ENCODE measurements around the gene SLC2A1.

Gene SLC2A1

DNA sequence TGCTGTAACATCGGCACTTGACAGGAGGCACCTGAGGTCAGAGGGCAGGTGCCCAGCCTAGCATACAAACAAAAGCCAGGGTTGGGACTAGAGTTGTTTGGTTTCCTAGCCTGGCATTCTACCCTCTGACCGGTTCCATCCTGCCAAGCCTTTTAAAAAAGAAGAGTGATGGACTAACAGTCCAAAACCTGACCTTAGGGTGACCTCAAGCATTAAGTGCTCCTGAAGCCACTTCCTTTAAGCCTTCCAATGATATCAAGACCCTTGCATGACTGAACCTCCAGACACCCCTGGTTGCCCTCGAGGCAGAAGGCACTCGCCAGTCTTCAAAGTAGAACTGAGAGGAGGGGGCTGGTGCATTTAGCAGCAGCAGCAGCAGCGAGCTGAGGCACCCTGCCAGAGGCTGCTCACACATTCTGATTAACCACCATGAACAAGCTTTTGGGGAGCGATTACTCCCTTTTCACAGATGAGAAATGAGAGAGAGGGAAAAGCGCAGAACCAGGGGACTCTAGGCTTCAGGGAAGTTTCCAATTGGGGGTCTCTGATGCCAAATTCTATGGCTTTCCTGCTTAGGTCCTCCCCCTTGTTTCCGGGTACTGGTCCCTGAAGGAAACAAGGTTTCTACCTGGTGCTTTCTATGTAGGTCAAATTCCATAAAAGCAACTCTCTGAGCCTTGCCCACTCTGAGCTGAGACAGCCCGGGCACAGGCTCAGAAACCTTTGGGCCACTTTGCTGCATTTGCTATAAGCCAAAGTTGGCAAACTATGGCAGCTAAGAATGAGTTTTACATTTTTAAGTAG lies 9.2 kb downstream of the SLC2A1 start:
- H3K36me3 ChIP-seq (replicated peaks), result no peaks in the 10 kb centered on the region
- H3K27ac ChIP-seq, result peak overlapping the region; percentile 58
- H3K4me3 ChIP-seq (ENCODE audit: low read depth, low read length), result no peak overlapping the region
- TF ChIP-seq, protein P1, sequence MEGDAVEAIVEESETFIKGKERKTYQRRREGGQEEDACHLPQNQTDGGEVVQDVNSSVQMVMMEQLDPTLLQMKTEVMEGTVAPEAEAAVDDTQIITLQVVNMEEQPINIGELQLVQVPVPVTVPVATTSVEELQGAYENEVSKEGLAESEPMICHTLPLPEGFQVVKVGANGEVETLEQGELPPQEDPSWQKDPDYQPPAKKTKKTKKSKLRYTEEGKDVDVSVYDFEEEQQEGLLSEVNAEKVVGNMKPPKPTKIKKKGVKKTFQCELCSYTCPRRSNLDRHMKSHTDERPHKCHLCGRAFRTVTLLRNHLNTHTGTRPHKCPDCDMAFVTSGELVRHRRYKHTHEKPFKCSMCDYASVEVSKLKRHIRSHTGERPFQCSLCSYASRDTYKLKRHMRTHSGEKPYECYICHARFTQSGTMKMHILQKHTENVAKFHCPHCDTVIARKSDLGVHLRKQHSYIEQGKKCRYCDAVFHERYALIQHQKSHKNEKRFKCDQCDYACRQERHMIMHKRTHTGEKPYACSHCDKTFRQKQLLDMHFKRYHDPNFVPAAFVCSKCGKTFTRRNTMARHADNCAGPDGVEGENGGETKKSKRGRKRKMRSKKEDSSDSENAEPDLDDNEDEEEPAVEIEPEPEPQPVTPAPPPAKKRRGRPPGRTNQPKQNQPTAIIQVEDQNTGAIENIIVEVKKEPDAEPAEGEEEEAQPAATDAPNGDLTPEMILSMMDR (IDR thresholded peaks at IDR 0.05; ENCODE audit: low read depth, low read length, missing control alignments), result no peak
- no peak for DNase-seq
- in situ Hi-C loops (cut with HindIII; ENCODE audit: low pct_ligation_motif_present, low sequenced_read_pairs), result no loop called here
- H3K27me3 ChIP-seq (replicated peaks), result no peaks in the 10 kb centered on the region

DNA sequence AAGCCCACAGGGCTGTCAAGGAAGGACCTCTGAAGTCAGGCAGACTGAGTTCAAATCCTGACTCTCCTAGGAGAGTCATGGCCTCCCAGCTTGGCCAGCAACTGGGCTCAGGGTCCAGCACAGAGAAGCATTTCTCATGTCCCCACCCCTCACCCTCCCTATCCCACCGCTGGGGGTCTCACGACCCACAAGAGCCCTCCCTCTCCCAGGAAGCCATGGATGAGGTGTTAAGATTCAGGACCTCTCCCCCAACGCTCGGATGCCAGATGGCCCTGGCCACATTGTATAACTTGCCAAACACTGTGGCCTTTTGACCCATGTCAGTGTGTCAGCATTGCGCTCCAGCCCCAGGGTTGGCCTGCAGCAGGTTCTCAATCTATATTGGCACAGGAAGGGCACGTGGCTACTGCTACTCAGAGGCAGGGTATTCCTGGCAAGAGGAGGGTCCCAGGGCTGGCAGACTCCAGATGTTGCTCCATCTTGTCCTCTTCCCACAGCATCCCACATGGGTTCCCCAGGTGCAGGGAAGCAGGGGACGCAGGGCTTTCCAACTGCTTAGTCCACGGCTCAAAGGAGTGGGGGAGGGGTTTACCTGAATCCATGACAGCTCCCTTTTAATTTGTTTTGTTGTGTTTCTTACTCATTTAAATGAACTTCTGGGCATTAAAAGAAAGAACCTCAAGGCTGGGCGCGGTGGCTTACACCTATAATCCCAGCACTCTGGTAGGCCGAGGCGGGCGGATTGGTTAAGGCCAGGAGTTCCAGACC lies 10.5 kb downstream of the SLC2A1 start:
- no peak for DNase-seq
- TF ChIP-seq, protein P1 (IDR thresholded peaks at IDR 0.05; ENCODE audit: low read depth, low read length, missing control alignments), result no peak
- no peaks in the 10 kb centered on the region for H3K27me3 ChIP-seq (replicated peaks)
- H3K4me3 ChIP-seq (ENCODE audit: low read depth, low read length), result no peak overlapping the region
- no peaks in the 10 kb centered on the region for H3K36me3 ChIP-seq (replicated peaks)
- in situ Hi-C loops (cut with HindIII; ENCODE audit: low pct_ligation_motif_present, low sequenced_read_pairs), result no loop called here
- H3K27ac ChIP-seq, result no peak overlapping the region

DNA sequence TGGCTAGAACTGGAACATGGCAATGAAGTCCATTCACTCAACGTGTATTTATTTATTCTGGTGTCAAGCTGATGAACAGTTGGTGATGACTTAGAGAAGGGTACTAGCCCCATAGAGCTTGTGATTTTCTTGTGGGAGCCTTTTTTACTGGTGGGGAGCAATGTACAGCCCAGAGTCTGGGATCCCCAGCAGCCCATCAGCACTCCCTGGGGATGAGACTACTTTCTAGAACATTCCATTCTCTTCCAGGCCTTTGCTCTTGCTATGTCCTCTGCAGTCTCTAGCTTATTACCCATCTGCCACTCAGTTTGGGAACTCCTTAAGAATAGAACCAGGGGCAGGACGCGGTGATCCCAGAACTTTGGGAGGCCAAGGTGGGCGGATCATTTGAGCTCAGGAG lies 11.6 kb downstream of the SLC2A1 start:
- Histone ChIP-seq H3K36me3 (replicated peaks) (peaks cover 6% of the 10 kb centered on the region), H3K27me3 (replicated peaks) (no peaks in the 10 kb centered on the region), H3K4me3 (ENCODE audit: low read depth, low read length) (no peak overlapping the region), H3K27ac (no peak overlapping the region)
- in situ Hi-C loops (cut with HindIII; ENCODE audit: low pct_ligation_motif_present, low sequenced_read_pairs), result no loop called here
- DNase-seq, result no peak
- TF ChIP-seq, protein P1 (IDR thresholded peaks at IDR 0.05; ENCODE audit: low read depth, low read length, missing control alignments), result no peak

DNA sequence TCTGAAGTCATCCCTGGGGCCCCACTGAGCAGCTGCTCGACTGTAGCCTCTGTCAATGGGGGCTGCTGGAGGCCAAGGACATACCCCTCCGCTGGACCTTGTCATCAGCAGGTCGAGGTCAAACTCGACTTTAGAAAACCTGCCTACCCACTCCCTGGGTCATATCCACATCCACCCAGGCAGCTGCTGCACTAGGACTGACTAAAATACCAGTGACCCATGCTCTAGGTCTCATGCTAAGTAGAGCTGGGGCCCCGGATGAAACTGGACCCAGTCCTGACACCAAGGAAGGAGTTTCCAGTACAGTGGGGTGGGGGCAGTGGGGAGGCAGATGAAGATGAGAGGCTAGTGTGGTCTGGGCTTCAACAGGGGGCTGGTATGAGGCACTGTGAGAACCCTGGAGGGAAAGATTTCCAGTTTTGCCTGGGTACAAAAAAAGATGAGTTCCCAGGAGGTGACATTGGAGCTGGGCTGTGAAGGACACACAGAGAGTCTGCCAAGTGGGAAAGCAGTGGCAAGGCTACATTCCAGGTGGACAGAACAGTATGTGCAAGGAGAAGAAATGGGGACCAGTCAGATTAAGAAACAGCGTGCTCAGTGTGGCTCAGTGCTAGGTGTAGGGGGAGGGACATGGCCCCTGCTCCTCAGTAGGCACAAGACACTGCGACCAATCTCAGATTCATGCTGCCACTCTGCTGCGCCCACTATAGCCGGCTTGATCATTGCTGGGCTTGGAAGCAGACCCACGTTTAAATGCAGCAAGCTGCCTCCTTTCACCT lies 12.4 kb downstream of the SLC2A1 start:
- Histone ChIP-seq H3K4me3 (ENCODE audit: low read depth, low read length) (no peak overlapping the region), H3K27ac (no peak overlapping the region), H3K27me3 (replicated peaks) (no peaks in the 10 kb centered on the region), H3K36me3 (replicated peaks) (peaks cover 9% of the 10 kb centered on the region)
- no peak for DNase-seq
- in situ Hi-C loops (cut with HindIII; ENCODE audit: low pct_ligation_motif_present, low sequenced_read_pairs), result no loop called here
- TF ChIP-seq, protein P1 (IDR thresholded peaks at IDR 0.05; ENCODE audit: low read depth, low read length, missing control alignments), result no peak

DNA sequence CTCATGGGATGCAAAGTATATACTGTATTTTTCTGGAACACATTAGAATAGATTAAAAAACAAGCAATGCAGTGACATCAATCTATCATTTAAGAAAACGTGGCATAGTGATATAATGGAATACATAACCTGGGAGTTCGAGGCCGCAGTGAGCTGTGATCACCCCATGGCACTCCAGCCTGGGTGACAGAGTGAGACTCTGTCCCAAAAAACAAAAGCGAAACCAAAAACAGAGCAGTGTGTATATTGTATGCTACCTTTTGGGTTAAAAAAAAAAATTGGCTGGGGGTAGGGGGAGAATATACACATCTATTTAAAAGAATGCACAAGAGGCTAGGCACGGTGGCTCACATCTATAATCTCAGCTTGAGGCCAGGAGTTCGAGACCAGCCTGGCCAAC lies 13.5 kb downstream of the SLC2A1 start:
- no peak overlapping the region for H3K4me3 ChIP-seq (ENCODE audit: low read depth, low read length)
- peaks cover 9% of the 10 kb centered on the region for H3K36me3 ChIP-seq (replicated peaks)
- in situ Hi-C loops (cut with HindIII; ENCODE audit: low pct_ligation_motif_present, low sequenced_read_pairs), result no loop called here
- no peak for DNase-seq
- no peak overlapping the region for H3K27ac ChIP-seq
- TF ChIP-seq, protein P1 (IDR thresholded peaks at IDR 0.05; ENCODE audit: low read depth, low read length, missing control alignments), result no peak
- H3K27me3 ChIP-seq (replicated peaks), result no peaks in the 10 kb centered on the region

All from brain microvascular endothelial cell (primary cell).